HG03280 (cell line): Measurements from ENCODE around the gene EGFL7.

Experiments used
- ATAC-seq: cut with Tn5 transposase; IDR thresholded peaks from one replicate; pipeline ENCODE4 v1.9.1; 2021; ENCODE audit warnings: mild to moderate bottlenecking, moderate library complexity; ENCODE audit not compliant: unreplicated experiment

EGFL7 gene

DNA sequence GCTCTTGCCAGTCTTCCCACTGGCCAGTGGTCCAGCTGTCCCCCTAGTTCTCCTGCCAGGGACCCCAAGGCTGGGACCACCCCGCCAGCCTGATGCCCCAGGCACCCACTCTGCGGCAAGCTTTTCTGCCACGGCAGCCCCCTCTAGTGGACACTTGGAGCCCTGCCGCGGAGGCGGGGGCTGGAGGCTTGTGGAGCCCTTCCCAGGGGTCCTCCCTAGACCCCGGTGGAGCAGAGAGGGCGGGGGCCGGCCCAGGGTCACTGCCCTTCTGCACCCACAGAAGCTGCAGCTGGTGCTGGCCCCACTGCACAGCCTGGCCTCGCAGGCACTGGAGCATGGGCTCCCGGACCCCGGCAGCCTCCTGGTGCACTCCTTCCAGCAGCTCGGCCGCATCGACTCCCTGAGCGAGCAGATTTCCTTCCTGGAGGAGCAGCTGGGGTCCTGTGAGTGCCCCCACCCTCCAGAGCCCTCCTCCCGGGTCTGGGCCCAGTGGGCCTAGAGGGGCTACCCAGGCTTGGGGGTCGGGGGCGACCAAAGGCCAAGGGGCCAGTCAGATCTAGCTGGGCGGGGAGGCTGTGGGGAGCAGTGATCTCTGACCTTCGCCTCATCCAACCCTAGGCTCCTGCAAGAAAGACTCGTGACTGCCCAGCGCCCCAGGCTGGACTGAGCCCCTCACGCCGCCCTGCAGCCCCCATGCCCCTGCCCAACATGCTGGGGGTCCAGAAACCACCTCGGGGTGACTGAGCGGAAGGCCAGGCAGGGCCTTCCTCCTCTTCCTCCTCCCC lies 9.1 kb downstream of the EGFL7 start:
- ATAC-seq = no peak

DNA sequence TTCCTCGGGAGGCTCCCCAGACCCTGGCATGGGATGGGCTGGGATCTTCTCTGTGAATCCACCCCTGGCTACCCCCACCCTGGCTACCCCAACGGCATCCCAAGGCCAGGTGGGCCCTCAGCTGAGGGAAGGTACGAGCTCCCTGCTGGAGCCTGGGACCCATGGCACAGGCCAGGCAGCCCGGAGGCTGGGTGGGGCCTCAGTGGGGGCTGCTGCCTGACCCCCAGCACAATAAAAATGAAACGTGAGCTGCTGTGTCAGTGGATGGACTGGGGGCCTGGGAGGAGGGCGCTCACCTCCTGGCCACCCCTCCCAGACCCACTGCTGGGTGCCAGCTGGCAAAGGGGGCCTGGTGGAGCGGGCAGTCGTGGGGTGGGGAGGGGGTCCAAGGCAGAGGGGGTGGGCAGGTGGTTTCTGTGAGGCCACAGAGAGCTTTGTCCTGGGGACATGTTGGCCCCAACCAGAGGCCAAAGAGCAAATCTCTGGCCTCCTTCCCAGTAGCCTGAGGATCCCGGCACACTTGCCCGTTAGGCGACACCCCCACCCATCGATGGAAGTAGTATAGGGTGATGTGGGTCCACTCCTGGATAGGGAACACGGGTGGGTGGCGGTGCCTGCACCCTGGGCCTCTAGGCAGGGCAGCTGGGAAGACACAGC lies 9.8 kb downstream of the EGFL7 start:
- no peak for ATAC-seq

DNA sequence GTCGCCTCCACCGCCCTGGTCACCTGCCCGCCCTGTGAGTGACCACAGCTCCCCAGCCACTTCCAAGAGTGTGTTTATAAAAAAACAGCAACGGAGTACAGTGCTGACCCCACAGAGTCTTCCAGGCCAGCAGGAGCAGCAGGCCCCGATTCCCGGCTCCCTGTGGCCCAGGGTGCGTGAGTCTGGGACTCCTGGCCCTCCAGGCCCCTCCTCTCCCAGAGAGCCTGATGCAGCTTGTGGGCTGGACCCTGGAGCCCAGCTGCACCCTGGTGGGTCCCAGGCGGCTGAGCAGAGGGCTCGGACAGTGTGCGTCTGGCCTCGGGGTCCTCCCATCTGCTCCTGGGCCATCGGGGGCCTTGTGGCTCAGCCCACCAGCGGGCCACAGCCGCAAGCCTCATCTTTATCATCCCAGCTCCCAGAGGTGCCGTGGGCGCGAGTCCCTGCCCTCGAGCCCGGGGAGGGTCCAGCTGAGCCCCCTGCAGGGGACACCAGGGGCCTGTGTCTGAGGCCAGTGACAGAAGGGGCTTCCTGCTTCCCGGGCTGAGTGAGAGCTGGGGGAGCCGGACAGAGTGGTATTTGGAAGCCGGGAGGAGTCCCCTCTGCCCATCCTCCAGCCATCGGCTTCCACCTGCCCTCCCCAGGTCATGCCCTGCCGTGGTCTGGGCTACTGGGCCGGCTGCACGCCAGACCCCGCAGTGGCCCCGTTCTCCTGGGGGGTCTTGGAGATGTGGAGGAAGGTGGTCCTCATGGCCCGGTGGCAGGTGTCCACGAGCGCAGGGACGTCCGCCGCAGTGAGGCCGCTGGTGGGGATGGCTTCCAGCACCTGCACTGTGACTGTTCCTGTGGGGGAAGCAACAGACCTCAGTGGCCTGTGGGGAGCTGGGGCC lies 10.6 kb downstream of the EGFL7 start:
- no peak for ATAC-seq

DNA sequence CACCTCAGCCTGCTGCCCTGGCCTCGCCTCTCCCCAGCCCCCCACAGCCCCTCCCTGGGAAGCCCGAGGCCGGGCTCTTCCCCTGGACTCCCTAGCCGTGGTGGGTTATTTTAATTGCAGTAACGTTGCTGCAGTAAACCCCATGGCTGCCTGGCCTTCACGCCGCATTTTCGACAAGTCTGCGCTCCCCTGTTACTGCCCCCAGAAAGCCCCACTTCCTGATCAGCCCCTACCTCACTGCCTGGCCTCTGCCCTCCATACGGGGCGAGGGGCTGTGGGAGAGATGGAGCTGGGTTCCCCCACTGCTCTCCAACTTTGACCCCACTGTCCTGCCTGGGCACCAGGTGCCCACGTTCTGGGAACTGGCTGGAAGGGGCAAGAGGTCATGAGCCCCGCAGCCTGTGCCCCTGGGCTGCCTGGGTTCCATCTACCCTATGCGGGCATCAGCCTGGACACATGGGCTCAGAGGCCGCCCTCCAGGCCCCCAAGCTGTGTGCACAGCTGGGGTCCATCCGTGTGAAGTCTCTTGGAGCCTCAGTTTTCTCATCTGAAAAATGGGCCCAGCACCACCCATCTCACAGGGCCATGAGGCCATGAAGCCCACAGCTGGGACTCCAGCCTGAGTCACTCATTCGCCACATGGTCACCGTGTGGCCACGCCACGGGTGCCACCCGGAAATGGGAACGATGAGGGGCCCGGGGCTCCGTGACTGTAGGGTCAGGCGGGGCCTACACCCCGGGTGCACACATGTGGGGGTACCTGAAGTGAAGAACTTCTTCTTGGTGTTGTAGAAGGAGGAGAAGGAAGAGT lies 11.5 kb downstream of the EGFL7 start:
- no peak for ATAC-seq

DNA sequence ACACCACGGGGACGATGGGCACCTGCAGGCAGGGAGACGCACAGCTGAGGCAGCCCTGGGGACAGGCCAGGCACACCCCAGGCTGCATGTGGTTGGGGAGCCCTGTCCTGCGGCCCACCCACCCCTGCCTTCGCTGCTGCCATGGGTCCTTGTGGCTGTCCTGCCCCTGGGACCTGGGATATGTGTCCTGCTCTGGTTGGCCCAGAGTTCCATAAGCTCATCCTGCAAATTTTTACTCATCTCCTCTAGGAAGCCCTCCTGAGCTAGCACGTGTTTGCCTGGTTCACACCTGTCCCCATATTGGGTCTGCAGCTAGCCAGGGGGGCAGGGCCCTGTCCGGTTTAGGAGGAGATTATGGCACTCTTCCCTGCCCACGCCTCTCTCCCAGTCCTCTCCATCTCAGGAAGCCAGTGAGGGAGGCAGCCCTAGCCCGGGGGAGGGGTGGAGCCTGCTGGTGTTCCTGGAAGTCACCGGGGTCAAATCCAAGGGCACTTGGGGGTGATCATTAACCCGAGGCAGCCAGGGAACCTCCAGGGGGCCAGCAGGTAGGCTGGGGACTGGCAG lies 12.2 kb downstream of the EGFL7 start:
- no peak for ATAC-seq

DNA sequence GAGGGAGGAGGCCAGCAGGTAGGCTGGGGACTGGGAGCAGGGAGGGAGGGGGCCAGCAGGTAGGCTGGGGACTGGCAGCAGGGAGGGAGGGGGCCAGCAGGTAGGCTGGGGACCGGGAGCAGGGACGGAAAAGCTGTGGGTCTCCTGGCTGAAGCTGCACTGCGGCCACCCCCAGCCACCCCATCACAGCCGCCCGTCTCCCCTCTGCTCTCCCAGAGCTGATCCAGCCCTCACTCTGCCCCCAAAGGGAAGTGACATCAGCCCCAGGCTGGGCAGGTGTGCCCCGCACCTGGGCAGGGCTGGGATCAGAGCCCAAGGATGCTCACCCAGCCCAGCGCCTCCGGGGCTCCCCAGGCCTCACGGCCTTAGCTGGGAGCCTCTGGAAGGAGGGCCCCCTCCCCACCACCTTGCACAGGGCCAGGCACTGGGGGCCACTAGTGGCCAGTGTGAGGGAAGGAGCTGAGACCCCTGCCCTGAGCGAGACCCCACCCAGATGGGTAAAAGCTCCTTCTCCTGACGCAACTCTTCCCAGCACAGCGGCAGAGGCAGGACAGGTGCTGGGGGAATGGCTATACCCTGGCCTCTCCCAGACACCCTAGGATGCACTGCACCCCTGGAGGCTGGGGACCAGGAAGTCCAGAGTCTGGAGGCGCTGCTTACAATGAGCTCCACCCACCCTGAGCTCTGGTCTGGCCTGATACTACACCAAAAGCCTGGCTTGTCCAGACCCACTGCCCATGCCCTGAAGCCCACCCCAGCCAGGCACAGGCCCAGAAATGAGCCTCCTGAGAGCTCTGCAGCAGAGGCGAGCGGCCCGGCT lies 13.0 kb downstream of the EGFL7 start:
- no peak for ATAC-seq

DNA sequence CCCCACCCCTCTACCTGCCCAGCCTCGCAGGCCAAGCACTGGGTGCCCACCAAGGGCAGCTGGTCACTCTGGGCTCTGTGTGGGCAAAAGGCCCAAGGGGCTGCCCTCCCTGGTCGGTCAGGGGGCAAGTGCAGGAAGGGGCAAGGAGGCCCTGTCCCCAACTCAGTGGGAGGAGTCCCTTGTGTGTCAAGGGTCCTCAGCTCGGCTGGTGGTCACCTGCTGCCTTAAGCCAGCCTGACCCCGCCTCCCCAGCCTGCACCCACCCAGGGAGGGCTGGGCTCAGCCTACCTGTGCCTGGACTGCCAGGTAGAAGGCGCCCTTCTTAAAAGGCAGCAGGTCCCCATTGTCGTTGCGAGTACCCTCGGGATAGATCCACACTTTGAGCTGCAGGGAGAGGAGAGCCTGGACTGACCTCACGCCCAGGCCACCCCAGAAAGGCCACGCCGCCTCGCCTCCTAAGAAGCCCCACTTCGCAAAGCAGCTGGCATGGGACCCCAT lies 13.6 kb downstream of the EGFL7 start:
- ATAC-seq = no peak

DNA sequence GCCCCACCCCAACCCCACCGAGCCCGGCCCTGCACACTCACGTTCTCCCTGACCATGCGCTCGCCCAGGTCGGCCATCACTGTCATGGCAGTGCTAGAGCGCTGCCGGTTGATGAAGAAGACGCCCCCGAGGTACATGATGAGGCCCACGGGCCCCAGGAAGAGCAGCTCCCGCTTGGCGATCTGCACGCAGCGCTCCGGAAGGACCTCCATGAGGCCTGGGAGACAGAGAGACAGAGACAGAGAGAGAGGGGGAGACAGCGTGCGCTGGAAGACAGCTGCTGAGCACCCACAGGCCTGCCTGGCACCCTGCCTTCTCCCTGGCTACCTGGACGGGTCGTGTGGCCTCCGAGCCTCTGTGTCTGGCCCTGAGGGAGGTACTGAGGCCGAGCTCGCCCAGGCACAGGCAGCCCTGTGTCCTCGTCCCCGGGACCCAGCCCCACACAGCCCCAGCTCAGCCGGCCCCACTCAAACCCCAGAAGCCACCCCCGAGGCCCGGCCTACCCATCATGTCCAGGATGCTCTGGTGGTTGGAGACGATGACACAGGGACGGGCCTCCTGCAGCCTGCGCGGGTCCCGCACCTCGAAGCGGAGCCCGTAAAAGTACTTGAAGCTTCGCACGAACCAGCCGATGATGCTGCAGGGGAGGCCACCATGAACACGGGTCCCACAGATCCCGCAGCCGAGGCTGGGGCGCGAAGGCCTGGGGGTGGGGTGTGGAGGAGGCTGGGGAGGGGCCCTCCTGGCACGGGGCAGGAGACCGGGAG lies 14.4 kb downstream of the EGFL7 start:
- ATAC-seq = no peak

DNA sequence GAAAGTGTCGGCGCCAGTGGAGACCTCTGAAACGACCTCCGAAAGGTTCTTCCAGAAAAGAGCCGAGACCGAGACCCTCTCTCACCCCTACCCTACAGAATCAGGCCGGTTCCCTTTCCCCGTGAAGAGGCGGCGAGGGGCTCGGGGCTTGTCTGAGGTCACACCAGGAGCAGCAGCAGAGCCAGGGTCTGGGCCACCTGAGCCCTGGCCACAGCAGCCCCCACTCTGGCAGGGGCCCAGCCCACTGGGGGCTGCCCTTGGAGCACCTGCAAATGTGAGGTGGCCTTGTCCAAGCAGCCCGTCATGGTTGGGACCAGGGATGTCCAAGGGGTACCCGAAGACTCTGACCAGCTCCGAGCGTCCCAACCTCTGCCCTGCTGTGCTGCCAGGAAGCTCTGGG lies 15.3 kb downstream of the EGFL7 start:
- ATAC-seq = no peak

DNA sequence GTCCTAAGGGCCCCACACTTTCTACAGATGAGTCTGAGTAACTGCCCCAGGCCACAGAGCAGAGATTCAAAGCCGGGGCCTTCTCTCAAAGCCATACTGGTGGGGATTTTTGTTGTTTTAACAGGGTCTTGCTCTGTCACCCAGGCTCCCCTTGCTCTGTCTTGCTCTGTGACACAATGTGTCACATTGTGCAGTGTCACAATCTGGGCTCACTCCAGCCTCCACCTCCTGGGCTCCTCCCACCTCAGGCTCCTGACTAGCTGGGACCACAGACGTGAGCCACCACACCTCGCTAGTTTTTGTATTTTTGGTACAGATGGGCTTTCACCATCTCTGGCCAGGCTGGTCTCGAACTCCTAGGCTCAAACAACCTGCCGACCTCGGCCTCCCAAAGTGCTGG lies 15.9 kb downstream of the EGFL7 start:
- ATAC-seq = no peak

DNA sequence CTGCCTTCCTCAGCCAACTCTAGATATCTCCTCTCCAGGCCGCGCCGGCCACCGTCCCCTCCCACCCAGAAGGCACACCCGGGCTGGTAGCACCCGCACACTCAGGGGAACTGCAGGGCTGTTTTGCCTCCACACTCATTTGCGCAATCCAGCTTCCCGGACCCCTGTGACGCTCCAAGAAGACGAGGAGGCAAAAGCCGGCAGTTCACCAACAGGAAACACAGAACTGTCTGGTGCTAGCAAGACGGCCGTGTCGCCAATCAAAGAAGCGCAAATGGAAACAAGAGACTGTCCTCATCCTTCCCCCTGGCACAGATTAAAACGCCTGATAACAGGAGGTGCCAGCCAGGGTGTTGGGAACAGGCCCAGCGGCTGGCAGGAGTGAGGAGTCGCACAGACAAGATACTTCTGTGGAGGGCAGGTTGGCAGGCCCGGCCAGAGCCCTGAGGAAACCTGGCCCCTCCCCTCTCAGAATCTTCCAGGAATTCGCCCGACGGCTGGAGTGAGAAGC lies 16.8 kb downstream of the EGFL7 start:
- no peak for ATAC-seq

DNA sequence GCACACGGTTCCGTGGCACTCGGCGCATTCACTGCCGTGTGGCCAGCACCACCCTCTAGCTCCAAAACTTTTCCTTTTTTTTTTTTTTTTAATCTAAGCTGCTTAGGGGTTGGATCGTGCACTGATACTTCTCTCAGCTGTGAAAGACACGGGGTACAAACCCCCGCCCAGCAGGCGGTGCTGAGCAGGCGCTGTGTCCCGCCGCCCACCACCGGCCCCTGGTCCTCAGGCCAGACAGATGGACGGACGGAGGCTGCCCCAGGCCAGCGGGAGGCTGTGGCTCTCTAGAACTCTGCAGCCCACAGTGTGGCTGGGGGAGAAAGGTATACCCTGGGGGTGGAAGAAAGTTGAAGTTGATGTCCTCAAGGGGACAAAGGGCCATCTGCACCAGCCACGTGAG lies 18.3 kb downstream of the EGFL7 start:
- no peak for ATAC-seq

DNA sequence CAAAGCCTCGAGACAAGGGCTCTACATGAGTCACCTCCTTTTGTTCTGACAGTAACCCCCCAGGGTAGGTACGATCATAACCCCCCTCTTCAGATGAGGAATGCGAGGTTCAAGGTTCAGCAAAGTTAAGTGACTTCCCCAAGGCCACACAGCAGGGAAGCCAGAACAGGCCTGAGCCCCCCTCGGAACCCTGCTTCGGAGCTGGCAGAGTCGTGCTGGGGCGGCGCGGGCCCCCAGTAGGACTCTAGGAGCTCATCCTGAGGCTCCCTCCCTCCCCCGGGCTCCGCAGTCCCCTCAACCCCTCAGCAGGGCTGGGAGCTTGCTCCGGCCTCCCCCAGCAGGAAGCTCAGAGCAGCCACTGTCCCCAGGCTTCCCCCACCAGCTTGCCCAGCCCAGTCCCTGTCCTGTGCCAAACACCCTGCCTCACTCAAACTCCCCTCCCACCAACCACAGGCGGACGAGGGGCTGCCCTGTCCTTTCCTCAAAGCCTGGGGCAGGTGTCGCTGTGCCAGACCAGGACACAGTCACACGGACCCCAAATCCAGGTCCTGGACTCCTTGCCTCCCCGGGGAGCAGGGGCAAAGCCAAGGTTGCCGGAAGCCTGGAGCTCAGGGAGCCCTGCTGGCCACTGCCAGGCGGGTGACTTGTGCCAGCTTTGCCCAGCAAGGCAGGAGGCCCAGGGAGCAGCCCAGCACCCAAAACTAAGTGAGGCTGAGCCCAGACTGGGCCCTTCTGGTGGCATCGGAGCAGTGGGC lies 19.4 kb downstream of the EGFL7 start:
- no peak for ATAC-seq

DNA sequence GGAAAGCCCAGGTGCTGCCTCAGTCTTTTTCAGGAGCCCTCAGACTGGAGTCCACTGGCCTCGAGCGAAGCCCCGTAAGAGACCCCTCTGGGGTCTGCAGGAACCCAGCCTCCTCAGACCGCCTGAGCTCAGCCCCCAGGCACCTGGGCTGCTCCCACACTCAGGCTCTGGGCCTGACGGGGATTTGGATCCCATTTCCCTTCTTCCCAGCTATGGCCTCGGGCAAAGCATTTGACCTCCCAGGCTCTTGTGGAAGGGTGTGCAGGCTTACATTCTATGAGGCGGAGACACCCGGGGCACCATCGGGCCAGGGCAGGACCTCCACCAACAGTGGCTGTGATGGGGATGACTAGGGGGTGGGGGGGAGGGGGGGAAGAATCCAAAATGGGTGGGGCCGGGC lies 20.0 kb downstream of the EGFL7 start:
- ATAC-seq = no peak

DNA sequence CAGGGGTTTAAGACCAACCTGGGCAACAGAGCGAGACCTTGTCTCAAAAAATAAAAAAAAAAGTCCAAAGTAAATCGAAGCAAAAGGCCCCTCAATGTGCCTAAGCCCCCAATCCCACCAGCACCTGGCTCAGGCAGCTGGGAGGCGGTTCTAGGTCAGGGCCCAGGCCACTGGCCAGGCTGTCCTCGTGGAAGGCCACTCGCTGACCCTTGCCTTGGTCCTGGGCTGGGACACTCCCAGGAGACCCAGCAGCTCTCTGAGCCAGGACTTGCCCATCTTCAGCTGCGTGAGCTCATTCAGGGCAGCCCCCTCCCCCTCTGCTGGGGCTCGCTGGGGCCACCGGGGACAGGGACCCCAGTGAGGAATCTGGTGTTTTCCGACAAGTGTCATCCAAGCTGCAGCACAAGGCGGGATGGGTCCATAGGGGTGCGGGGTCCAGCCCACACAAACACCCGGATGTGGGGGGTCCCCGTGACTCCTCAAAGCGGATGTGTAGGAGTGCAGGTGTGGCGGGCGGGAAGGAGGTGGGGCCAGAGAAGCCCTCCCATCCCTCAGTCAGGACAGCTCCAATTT lies 20.5 kb downstream of the EGFL7 start:
- no peak for ATAC-seq

DNA sequence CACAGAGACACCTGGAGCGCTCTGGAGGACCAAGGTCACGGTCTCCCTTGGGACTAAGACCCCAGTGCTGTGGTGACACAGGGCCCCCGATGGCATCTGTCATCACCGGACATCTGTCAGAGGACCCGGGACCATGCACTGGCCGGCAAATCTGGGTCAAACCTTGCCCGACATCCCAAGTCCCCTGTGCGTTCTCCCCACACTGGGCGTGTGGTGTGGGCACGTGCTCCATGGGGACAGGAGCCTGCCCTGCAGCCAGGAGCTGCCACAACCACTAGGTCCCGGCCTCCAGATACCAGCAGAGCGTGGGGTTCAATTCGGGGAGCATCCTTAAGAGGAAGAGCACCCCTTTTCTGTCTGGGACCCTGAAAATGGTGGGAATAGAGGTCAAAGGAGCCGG lies 21.0 kb downstream of the EGFL7 start:
- ATAC-seq = no peak

DNA sequence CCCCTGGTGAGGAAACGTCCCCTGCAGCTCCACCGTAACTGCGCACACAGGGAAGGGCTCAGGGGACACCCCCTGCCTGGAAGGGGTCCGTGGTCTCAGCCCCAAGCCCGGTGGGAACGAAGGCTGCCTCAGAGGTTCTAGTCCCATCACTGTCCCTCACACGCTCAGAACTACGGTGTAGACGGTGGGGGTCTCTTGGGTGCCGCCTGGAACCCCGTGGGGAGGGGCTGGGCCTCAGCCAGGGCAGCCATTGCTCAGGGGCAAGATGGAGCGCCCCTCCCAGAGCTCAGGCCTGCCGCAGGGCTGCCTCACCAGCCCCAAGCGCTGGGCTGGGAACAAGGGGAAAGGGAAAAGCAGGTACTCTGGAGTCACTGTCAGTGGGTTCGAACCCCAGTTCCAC lies 21.6 kb downstream of the EGFL7 start:
- no peak for ATAC-seq

DNA sequence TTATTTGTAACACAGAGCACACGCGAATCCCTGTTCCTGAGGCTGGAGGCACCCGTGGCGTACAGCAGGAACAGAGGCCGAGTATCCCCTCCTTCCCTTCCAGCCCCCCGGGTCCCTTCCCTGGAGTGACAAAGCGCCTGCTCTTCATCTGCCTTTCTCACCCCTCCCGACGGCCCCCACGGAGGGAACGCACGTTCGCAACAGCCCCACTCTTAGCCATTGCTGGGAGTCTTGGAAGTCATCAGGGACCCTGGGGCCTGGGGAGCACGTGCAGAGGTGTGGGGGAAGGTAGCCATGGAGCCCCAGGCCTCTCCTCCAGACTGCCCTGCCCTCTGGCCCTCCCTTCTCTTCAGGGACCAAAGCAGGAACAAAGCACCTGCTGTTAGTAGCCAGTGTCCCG lies 22.1 kb downstream of the EGFL7 start:
- no peak for ATAC-seq
